ENCODE measurements around the gene H2BW1.

DNA sequence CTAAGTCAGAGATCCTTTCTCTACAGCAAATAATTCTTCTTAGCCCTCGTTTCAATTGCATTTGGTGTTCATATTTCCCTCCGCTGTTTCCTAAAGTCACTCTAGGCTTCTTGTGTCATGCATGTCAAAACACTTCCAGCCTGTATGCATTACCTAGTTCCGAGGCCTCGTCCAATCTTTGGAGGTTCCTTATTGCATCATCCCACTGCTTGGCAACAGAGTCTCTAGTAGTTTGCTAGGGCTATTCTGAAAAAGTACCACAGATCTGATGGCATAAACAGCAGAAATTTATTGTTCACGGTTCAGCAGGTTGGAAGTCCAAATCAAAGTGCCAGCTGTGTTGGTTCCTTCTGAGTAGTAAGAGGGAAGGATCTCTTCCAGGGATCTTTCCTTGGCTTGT is 32.1 kb upstream of the H2BW1 start:
- TF ChIP-seq, protein P1, sequence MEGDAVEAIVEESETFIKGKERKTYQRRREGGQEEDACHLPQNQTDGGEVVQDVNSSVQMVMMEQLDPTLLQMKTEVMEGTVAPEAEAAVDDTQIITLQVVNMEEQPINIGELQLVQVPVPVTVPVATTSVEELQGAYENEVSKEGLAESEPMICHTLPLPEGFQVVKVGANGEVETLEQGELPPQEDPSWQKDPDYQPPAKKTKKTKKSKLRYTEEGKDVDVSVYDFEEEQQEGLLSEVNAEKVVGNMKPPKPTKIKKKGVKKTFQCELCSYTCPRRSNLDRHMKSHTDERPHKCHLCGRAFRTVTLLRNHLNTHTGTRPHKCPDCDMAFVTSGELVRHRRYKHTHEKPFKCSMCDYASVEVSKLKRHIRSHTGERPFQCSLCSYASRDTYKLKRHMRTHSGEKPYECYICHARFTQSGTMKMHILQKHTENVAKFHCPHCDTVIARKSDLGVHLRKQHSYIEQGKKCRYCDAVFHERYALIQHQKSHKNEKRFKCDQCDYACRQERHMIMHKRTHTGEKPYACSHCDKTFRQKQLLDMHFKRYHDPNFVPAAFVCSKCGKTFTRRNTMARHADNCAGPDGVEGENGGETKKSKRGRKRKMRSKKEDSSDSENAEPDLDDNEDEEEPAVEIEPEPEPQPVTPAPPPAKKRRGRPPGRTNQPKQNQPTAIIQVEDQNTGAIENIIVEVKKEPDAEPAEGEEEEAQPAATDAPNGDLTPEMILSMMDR (IDR thresholded peaks at IDR 0.05), result no peak
- TF ChIP-seq POLR2A (IDR thresholded peaks at IDR 0.05), result no peak

Measured in Peyer's patch (tissue), 4 donors.